ENCODE data around the gene SLC2A13. TPM values are rescaled to one million over a fixed set of nuclear protein-coding genes. Genes with fewer than 3 reads are reported as not detected.

The SLC2A13 gene
- total and polyA plus RNA-seq, 11 donors, result 1.9 to 17.6 (median 8.5) TPM

DNA sequence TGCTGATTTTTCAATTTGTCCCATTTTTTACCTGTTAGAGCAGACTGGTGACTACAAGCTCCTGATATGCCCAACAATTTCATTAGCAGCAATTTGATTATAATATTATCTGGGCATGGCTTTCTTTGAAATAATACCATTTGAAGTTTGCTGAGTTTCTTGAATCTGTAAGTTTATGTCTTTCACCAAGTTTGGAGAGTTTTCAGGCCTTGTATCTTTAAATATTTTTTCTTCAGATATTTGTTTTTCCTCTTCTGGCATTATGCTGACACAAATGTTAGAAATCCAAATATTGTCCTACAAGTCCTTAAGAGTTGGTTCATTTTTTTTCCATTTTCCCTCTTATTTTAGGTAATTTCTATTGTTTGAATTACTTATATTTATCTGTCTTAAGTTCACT is 30.4 kb downstream of the SLC2A13 start:
- H3K36me3 ChIP-seq, result no peaks in the 10 kb centered on the region
- H3K9me3 ChIP-seq, result peaks cover 0 to 25% (median 0%) of the 10 kb centered on the region in 12 donors
- TF ChIP-seq, protein P1, sequence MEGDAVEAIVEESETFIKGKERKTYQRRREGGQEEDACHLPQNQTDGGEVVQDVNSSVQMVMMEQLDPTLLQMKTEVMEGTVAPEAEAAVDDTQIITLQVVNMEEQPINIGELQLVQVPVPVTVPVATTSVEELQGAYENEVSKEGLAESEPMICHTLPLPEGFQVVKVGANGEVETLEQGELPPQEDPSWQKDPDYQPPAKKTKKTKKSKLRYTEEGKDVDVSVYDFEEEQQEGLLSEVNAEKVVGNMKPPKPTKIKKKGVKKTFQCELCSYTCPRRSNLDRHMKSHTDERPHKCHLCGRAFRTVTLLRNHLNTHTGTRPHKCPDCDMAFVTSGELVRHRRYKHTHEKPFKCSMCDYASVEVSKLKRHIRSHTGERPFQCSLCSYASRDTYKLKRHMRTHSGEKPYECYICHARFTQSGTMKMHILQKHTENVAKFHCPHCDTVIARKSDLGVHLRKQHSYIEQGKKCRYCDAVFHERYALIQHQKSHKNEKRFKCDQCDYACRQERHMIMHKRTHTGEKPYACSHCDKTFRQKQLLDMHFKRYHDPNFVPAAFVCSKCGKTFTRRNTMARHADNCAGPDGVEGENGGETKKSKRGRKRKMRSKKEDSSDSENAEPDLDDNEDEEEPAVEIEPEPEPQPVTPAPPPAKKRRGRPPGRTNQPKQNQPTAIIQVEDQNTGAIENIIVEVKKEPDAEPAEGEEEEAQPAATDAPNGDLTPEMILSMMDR (IDR thresholded peaks at IDR 0.05), result no peak
- no peak for TF ChIP-seq POLR2A (IDR thresholded peaks at IDR 0.05)
- H3K27me3 ChIP-seq, result no peaks in the 10 kb centered on the region
- no peak overlapping the region for H3K27ac ChIP-seq
- intact Hi-C loops (cut with DNase I), result no loop called here
- H3K4me1 ChIP-seq, result peaks cover 0 to 4% (median 0%) of the 10 kb centered on the region in 12 donors
- H3K4me3 ChIP-seq, result no peak overlapping the region
- DNase-seq (no peak), ATAC-seq (no peak)

DNA sequence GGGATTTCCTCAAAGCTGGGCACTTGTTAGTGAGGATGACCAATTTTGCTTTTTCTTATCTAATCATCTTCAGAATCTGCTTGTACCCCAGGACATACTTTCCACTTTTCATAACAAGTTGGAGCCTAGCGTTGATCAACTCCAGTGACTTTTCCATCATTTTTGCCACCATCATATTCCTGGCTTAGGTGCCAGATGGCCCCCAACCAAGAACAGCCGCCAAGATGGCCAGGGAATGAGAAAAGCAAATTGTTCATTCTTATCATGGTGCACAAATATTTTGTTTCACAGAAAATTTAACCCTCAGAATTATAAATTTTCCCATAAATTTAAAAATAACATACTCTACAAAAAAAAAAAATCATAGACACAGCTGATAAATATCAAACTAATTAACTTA is 37.5 kb downstream of the SLC2A13 start:
- no peaks in the 10 kb centered on the region for H3K27me3 ChIP-seq
- no peaks in the 10 kb centered on the region for H3K9me3 ChIP-seq
- TF ChIP-seq POLR2A (IDR thresholded peaks at IDR 0.05), result no peak
- TF ChIP-seq, protein P1 (IDR thresholded peaks at IDR 0.05), result no peak
- H3K4me3 ChIP-seq, result no peak overlapping the region
- no peak for ATAC-seq
- H3K4me1 ChIP-seq, result peaks cover 0 to 16% (median 0%) of the 10 kb centered on the region in 12 donors
- no peak overlapping the region for H3K27ac ChIP-seq
- intact Hi-C loops (cut with DNase I), result no loop called here
- no peak for DNase-seq
- WGBS, 4 donors, result 84 to 89% (median 86%) methylated on average over 2 of the region's 2 CpGs
- no peaks in the 10 kb centered on the region for H3K36me3 ChIP-seq

DNA sequence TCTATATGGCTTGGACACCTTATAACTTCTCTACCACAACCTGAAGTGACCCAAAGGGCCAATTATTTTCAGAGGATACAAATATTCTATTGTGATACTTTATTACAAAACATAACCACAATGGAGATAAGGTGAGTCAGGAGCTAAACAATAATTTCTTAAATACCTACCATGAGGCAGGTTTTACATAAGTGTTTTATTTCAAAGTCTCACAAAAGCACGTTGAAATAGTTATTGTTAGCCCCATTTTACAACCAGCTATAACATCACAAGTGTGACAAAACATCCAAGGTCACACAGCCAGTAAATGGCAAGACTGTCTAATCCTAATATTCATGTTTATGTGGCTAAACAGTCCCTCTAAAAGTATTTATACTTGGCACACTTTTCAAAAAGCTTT is 40.2 kb downstream of the SLC2A13 start:
- intact Hi-C loops (cut with DNase I), result no loop called here
- Histone ChIP-seq H3K27me3 (no peaks in the 10 kb centered on the region), H3K27ac (peak overlapping the region in 1 of 12 donors; percentile 45), H3K4me1 (peaks cover 0 to 32% (median 6%) of the 10 kb centered on the region in 12 donors), H3K9me3 (no peaks in the 10 kb centered on the region), H3K4me3 (no peak overlapping the region), H3K36me3 (no peaks in the 10 kb centered on the region)
- DNase-seq (no peak), ATAC-seq (no peak)
- 58 to 81% (median 71%) methylated on average over 1 of the region's 1 CpG for WGBS, 4 donors
- TF ChIP-seq POLR2A (IDR thresholded peaks at IDR 0.05), result no peak
- TF ChIP-seq, protein P1 (IDR thresholded peaks at IDR 0.05), result no peak

DNA sequence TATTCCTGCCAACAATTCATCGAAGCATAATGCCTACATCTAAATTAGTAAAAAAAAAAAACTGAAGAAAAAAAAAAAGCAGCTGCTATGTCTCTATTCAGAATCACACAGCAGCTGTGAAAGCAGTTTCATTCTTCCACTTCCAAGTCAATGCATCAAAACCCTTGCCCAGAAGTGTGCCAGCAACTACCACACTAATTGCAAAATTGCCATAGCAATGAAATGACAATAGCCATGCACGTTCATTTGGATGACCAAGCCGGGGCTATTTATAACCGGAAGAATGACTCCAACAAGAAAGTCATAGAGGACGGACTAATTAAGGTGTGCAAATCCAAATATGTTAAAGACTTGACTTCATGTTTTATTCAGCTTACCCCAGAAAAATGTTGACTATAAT is 42.5 kb downstream of the SLC2A13 start:
- whole genome bisulfite sequencing, 4 donors, result 19 to 29% (median 22%) methylated on average over 5 of the region's 5 CpGs

More for the DNA sequence above, 42.5 kb downstream of the SLC2A13 start:
- Histone ChIP-seq H3K9me3 (no peaks in the 10 kb centered on the region), H3K4me3 (peak overlapping the region in 6 of 12 donors; percentile 1 to 19 (median 16)), H3K27me3 (no peaks in the 10 kb centered on the region), H3K4me1 (peaks cover 0 to 22% (median 7%) of the 10 kb centered on the region in 12 donors), H3K36me3 (no peaks in the 10 kb centered on the region), H3K27ac (peak overlapping the region in 10 of 12 donors; percentile 9 to 70 (median 52))
- TF ChIP-seq, protein P1 (IDR thresholded peaks at IDR 0.05), result no peak
- no peak for TF ChIP-seq POLR2A (IDR thresholded peaks at IDR 0.05)
- ATAC-seq (peak; percentile 48 to 91 (median 82)), DNase-seq (peak in 4 of 5 donors; percentile 26 to 59 (median 34))
- intact Hi-C loops (cut with DNase I), result loop anchor here in 1 of 10 donors (5.0 kb wide), 1 partner anchor 39 kb away; no protein-coding TSS in a partner anchor
